CD14-positive monocyte (primary cell): Measurements from ENCODE around the gene TSPOAP1. TPM values are rescaled to one million over a fixed set of nuclear protein-coding genes. Genes with fewer than 3 reads are reported as not detected.

Source experiments
- DNase-seq, 3 donors: peaks; one replicate each; pipeline ENCODE4 v3.0.0-alpha.2; 2011 to 2022
- H2AFZ ChIP-seq: 2 replicates; pipeline ENCODE4 v1.6.0; 2012; ENCODE audit warnings: mild to moderate bottlenecking, low read depth, low read length, inconsistent platforms; ENCODE audit not compliant: insufficient read depth, poor library complexity, severe bottlenecking
- H3K27ac ChIP-seq, 2 donors: 1 replicate in 1 of 2; 2 replicates in 1 of 2; pipeline ENCODE4 v1.5.1; 2012 to 2013; ENCODE audit warnings: low read length in 2 of 2, control low read depth in 1 of 2, inconsistent platforms in 1 of 2, low read depth in 1 of 2, mild to moderate bottlenecking in 1 of 2
- H3K27me3 ChIP-seq, 2 donors: one replicate each; pipeline versions ENCODE4 v1.6.0 to v1.6.1; 2011 to 2013; ENCODE audit warnings: low read length in 2 of 2; ENCODE audit not compliant: control insufficient read depth in 2 of 2, insufficient read depth in 2 of 2
- H3K36me3 ChIP-seq, 2 donors: replicated peaks in 1 of 2; 1 replicate in 1 of 2; 2 replicates in 1 of 2; pipeline versions ENCODE4 v1.5.1 to v1.6.1; 2012 to 2013; ENCODE audit warnings: low read length in 2 of 2, control low read depth in 1 of 2, inconsistent platforms in 1 of 2, mild to moderate bottlenecking in 1 of 2; ENCODE audit not compliant: insufficient read depth in 2 of 2, control insufficient read depth in 1 of 2
- H3K4me1 ChIP-seq, 2 donors: 1 replicate in 1 of 2; 2 replicates in 1 of 2; pipeline versions ENCODE4 v1.5.1 to v1.6.1; 2012 to 2013; ENCODE audit warnings: low read length in 2 of 2, control low read depth in 1 of 2, inconsistent platforms in 1 of 2, mild to moderate bottlenecking in 1 of 2, moderate library complexity in 1 of 2; ENCODE audit not compliant: insufficient read depth in 2 of 2, control insufficient read depth in 1 of 2
- H3K4me2 ChIP-seq: replicated peaks from 2 replicates; pipeline ENCODE3; 2012; ENCODE audit warnings: low read length, moderate library complexity, mild to moderate bottlenecking; ENCODE audit not compliant: poor library complexity, severe bottlenecking; ENCODE audit errors: extremely low read depth
- H3K4me3 ChIP-seq, 3 experiments: fragments of 200-600 bp in 1 of 3; sonication (generic) in 1 of 3; replicated peaks in 1 of 3; 1 replicate in 2 of 3; 2 replicates in 1 of 3; pipeline ENCODE4 v1.5.1; 2011 to 2013; ENCODE audit warnings: low read length in 3 of 3, mild to moderate bottlenecking in 3 of 3, control low read depth in 2 of 3, low read depth in 2 of 3, inconsistent platforms in 1 of 3, moderate library complexity in 1 of 3
- H3K79me2 ChIP-seq: 2 replicates; pipeline ENCODE4 v1.6.0; 2012; ENCODE audit warnings: mild to moderate bottlenecking, control low read depth, inconsistent platforms, low read length, moderate library complexity; ENCODE audit not compliant: insufficient read depth
- H3K9ac ChIP-seq: 2 replicates; pipeline ENCODE4 v1.6.0; 2017; ENCODE audit warnings: low read length, mild to moderate bottlenecking; ENCODE audit not compliant: insufficient read depth, poor library complexity, severe bottlenecking
- H3K9me3 ChIP-seq, 2 donors: replicated peaks in 1 of 2; 1 replicate in 1 of 2; 2 replicates in 1 of 2; pipeline versions ENCODE4 v1.5.1 to v1.6.1; 2012 to 2013; ENCODE audit warnings: low read length in 2 of 2, control low read depth in 1 of 2; ENCODE audit not compliant: control insufficient read depth in 1 of 2, insufficient read depth in 1 of 2
- H4K20me1 ChIP-seq: 2 replicates; pipeline ENCODE4 v1.6.0; 2012; ENCODE audit warnings: mild to moderate bottlenecking, low read length, control low read depth, moderate library complexity; ENCODE audit not compliant: insufficient read depth
- H3K27ac Mint-ChIP-seq, 7 donors: one replicate each; pipeline ENCODE4 v1.8.0; 2020; ENCODE audit warnings: mild to moderate bottlenecking in 7 of 7, mixed read lengths in 7 of 7, moderate library complexity in 6 of 7, inconsistent platforms in 2 of 7
- H3K27me3 Mint-ChIP-seq, 3 donors: one replicate each; pipeline ENCODE4 v1.8.0; 2021 to 2022; ENCODE audit warnings: low read depth in 3 of 3, mild to moderate bottlenecking in 3 of 3, mixed read lengths in 3 of 3, moderate library complexity in 3 of 3, inconsistent platforms in 1 of 3
- H3K36me3 Mint-ChIP-seq, 2 donors: one replicate each; pipeline ENCODE4 v1.8.0; 2020; ENCODE audit warnings: mixed read lengths in 2 of 2, inconsistent platforms in 1 of 2, mild to moderate bottlenecking in 1 of 2
- H3K4me1 Mint-ChIP-seq: one replicate; pipeline ENCODE4 v1.8.0; 2020; ENCODE audit warnings: mild to moderate bottlenecking, mixed read lengths
- H3K4me3 Mint-ChIP-seq, 2 donors: one replicate each; pipeline ENCODE4 v1.8.0; 2020; ENCODE audit warnings: mild to moderate bottlenecking in 2 of 2, mixed read lengths in 2 of 2, moderate library complexity in 1 of 2
- H3K9me3 Mint-ChIP-seq, 7 donors: one replicate each; pipeline ENCODE4 v1.8.0; 2020 to 2022; ENCODE audit warnings: mixed read lengths in 7 of 7, mild to moderate bottlenecking in 6 of 7, moderate library complexity in 6 of 7, inconsistent platforms in 2 of 7
- CTCF ChIP-seq: fragments of 200-600 bp; IDR thresholded peaks from one replicate; pipeline ENCODE4 v1.8.0; 2022; ENCODE audit warnings: antibody characterized with exemption, mild to moderate bottlenecking
- WGBS: methylation state at CpG from one replicate; pipeline ENCODE4 v1.1.5; 2013; ENCODE audit warnings: missing lambda C conversion rate; ENCODE audit not compliant: insufficient coverage; 5-methylcytosine and 5-hydroxymethylcytosine counted together
- intact Hi-C, 2 donors: fragments of 100-400 bp; cut with micrococcal nuclease; formaldehyde crosslinking; loops; one replicate each; pipeline versions ENCODE4 v1.15.0 to v1.15.1; 2023
- polyA plus RNA-seq, 3 donors: library from polyadenylated mRNA; depleted of rRNA in 1 of 3; unstranded in 2 of 3; stranded (reverse) in 1 of 3; fragments of 300-500 nt in 2 of 3; fragments of >200 nt in 1 of 3; fragmentation: Illumina TruSeq in 2 of 3; gene quantifications; 1 replicate in 2 of 3; 2 replicates in 1 of 3; pipeline ENCODE4 v1.2.3, GENCODE V29; 2012 to 2021

The TSPOAP1 gene
- polyA plus RNA-seq, 3 donors: 0.10 to 14.0 (median 0.18) TPM

- DNase-seq: no peak
- peak overlapping the region; percentile 16 for H3K4me2 ChIP-seq
- Mint-ChIP-seq H3K4me3 (peak overlapping the region in 1 of 2 donors; percentile 15), H3K4me1 (peaks cover 56% of the 10 kb centered on the region), H3K9me3 (no peaks in the 10 kb centered on the region), H3K27me3 (peaks cover 6 to 12% (median 9%) of the 10 kb centered on the region in 3 donors), H3K36me3 (peaks cover 0 to 4% of the 10 kb centered on the region in 2 donors), H3K27ac (no peak overlapping the region)
- no peaks in the 10 kb centered on the region for H3K36me3 ChIP-seq
- H3K27me3 ChIP-seq: no peaks in the 10 kb centered on the region
- WGBS: 90% methylated on average over 9 of the region's 20 CpGs
- H3K9ac ChIP-seq: no peak overlapping the region
- peaks cover 20% of the 10 kb centered on the region for H3K79me2 ChIP-seq
- no peak overlapping the region for H3K27ac ChIP-seq
- no peak for TF ChIP-seq CTCF
- intact Hi-C loops: no loop called here
- no peaks in the 10 kb centered on the region for H4K20me1 ChIP-seq
- H3K4me1 ChIP-seq: peaks cover 48 to 54% of the 10 kb centered on the region in 2 donors
- no peak overlapping the region for H2AFZ ChIP-seq
- H3K9me3 ChIP-seq: no peaks in the 10 kb centered on the region
- no peak overlapping the region for H3K4me3 ChIP-seq
Measured at GRCh38 chr17:58307468-58308172, 21.0 kb downstream of the TSPOAP1 start.

GRCh38 chr17:58306131-58306951 lies 22.3 kb downstream of the TSPOAP1 start:
- Mint-ChIP-seq H3K4me3 (no peak overlapping the region), H3K4me1 (peaks cover 66% of the 10 kb centered on the region), H3K36me3 (peaks cover 3 to 4% of the 10 kb centered on the region in 2 donors), H3K27me3 (peaks cover 6 to 9% (median 9%) of the 10 kb centered on the region in 3 donors), H3K27ac (peak overlapping the region in 2 of 7 donors; percentile 70 to 85), H3K9me3 (no peaks in the 10 kb centered on the region)
- Histone ChIP-seq H3K27ac (no peak overlapping the region), H3K36me3 (no peaks in the 10 kb centered on the region), H2AFZ (no peak overlapping the region), H3K79me2 (peaks cover 32% of the 10 kb centered on the region), H3K4me2 (no peak overlapping the region), H3K9me3 (no peaks in the 10 kb centered on the region), H4K20me1 (no peaks in the 10 kb centered on the region), H3K9ac (no peak overlapping the region), H3K4me3 (no peak overlapping the region), H3K27me3 (no peaks in the 10 kb centered on the region), H3K4me1 (peaks cover 61 to 67% of the 10 kb centered on the region in 2 donors)
- TF ChIP-seq CTCF: no peak
- intact Hi-C loops: no loop called here
- WGBS: 77% methylated on average over 12 of the region's 19 CpGs
- DNase-seq: no peak
